NCI-H524 treated with DMSO at 0.1 percent for 48 hours (cell line): ENCODE results near the gene APBA3.

Experiments used
- DNase-seq: peaks from one replicate; lab custom pipeline; 2025; lab: John Stamatoyannopoulos, UW

APBA3 gene

DNA sequence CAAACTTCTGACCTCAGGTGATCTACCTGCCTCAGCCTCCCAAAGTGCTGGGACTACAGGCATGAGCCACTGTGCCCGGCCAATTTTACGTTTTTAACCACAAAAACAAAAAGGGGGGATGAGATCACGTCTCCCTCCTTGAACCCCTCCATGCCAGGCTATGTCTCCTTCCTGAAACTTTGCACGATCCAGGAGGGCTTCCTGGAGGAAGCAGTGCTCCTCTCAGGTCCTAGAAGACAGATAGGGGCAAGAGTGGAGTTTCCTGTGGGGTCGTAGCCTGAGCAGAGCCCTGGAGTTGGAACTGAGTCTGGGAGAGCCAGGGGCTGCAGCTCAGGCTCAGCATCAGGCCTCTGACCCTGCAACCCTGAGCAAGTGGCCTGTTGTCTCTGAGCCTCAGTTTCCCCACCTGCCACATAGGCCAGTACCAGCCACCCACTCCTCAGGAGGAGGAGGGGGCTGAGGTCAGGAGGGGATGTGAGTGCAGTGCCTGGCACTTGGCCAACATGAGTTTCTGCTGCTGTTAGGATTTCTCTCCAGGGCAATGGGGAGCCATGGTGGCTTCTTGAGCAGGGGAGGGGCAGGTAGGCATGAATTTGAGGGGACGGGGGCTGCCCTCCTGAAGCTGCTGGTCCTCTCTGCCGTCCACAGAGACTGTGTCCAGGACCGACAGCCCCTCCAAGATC, 16.0 kb downstream of the APBA3 start:
- no peak for DNase-seq

DNA sequence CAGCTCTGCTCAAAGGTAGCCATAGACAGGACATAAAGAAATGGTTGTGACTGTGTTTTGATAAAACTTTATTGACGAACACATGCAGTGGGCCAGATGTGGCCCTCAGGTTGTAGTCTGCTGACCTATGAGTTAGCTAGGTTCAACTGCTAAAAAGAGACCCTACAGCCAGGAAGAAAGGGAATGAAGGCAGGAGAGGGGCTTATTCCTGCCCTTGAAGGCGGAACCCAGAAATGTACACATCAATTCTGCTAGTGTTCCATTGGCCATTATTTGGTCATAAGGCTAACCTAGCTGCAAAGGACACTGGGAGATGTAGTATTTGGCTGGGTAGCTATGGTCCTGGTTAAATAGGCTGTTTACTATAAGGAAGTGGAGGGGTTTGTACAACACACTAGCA, 18.0 kb downstream of the APBA3 start:
- DNase-seq = no peak

DNA sequence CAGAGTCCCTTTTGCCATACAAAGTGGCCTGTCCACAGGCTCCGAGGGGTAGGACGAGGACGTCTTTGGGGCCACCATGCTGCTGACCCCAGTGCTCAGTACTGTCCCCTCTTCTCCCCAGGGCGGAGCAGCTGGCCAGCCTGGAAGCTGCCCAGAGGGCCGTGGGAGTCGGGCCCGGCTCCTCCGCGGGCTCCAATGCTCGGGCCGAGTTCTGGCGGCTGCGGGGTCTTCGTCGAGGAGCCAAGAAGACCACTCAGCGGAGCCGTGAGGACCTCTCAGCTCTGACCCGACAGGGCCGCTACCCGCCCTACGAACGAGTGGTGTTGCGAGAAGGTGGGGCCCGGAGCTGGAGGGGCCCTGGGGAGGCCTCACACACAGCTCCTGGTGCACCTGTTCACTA, 21.1 kb downstream of the APBA3 start:
- DNase-seq = no peak

DNA sequence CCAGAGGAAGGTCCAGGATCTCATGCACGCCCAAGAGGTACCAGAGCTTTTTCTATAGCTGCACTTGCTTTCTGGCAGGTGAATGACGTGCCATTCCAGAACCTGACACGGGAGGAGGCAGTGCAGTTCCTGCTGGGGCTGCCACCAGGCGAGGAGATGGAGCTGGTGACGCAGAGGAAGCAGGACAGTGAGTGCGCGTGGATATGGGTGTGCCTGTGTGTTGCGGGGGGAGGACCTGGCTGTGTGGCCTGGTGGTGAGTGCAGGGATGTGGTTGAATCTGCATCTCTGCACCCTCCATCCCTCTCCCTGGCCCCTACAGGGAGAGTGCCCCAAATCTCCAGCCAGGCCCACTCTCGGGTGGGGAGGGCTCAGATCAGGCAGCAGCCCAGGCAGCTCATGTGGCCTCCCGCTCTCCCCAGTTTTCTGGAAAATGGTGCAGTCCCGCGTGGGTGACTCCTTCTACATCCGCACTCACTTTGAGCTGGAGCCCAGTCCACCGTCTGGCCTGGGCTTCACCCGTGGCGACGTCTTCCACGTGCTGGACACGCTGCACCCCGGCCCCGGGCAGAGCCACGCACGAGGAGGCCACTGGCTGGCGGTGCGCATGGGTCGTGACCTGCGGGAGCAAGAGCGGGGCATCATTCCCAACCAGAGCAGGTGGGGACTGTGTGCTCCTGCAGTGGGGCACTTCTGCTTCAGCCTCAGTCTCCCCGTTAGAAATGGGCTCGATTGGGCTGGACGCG, 22.8 kb downstream of the APBA3 start:
- DNase-seq = no peak

DNA sequence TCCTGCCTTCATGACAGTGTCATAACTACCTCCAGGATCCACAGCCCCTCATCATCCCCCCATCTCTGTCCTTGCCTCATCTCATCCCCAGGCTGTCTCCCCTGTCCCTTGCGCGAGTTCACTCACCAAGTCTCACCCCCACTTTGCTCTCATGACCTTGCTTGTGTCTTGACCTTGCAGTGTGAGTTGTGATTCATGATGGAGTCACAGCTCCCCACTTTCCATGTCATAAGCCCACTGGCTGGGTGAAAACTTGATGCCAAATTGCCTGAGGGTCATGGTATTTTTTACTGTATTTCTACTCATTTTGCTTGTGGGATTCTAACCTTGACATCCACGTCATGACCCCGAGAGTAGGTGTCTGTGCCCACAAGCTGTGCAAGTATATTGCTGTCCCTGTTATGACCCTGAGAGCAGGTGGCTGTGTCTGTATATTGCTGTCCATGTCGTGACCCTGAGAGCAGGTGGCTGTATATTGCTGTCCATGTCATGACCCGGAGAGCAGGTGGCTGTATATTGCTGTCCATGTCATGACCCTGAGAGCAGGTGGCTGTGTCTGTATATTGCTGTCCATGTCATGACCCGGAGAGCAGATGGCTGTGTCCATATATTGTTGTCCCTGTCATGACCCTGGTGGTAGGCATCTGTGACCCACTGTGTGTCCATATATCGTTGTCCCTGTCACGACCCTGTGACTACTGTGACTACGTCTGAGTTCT, 23.8 kb downstream of the APBA3 start:
- DNase-seq = no peak

DNA sequence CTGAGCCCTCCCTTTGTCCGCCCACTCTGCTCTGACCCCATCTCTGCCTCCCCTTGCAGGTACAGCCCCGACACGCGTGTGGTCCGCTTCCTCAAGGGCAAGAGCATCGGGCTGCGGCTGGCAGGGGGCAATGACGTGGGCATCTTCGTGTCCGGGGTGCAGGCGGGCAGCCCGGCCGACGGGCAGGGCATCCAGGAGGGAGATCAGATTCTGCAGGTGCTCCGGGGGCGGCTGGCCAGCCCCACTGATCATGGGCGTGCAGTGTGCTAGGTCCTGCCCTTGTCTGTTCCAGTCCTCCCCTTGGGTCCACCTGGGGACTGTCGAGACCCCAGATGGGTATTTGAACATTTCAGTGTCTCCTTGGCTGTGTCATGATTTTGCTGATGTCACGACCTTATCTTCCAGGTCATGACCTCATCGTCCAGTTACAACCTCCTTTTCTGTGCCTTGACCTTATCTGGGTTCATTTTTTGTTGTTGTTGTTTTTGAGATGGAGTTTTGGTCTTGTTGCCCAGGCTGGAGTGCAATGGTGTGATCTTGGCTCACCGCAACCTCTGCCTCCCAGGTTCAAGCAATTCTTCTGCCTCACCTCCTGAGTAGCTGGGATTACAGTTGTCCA, 25.3 kb downstream of the APBA3 start:
- no peak for DNase-seq

DNA sequence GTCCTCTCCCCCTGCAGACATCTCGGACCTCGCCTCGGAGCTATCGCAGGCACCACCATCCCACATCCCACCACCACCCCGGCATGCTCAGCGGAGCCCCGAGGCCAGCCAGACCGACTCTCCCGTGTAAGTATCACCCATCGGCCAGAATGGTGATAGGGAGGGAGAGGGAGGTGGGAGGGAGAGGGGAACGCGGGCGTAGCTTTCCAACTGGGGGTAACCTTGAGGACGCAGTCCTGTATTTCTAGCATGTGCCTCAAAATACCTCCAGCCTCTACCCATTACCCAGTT, 27.2 kb downstream of the APBA3 start:
- no peak for DNase-seq

DNA sequence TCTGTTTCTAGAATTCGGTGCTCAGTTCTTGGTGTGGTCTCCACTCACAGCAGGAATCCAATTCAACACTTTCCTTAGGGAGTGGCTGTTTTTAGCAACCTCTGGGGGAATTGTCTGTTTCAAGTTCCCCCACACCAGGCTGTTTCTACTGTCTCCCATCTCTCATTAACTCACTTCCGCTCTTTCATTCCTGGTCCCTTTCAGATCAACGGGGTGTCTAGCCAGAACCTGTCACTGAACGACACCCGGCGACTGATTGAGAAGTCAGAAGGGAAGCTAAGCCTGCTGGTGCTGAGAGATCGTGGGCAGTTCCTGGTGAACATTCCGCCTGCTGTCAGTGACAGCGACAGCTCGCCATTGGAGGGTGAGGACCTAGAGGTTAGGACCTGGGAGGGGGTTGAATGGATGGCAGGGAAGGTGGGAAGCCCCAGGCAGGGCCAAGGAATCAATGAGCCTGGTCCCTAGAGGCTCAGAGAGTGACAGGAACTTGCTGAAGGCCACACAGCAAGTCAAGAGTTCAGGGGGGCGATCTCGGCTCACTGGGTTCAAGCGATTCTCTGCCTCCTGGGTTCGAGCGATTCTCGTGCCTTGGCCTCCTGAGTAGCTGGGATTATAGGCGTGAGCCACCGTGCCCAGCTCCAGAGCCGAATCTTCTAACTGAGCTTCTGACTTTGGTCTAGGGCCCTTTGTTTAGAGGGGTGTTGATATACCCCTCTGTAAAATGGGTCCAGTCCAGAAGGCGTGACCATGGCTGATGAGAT, 27.8 kb downstream of the APBA3 start:
- DNase-seq = no peak

DNA sequence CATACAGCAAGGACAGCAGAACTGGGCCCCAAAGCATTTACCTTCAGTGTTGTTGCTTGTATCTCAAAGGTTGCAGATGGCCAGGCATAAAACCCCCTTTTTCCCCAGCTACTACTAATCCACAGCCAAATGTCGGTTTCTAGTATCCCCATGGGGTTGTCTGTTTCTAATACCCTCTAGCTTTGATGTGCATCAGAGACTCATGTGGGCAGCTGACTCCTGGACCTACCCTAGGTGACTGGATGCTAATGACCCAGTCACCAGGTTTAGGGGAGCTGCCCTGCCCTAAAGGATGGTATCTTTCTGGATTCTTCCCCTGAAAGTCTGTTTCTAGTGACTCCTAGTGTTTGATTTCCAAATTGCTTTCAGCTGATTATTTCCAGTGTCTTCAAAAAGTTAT, 29.4 kb downstream of the APBA3 start:
- no peak for DNase-seq

DNA sequence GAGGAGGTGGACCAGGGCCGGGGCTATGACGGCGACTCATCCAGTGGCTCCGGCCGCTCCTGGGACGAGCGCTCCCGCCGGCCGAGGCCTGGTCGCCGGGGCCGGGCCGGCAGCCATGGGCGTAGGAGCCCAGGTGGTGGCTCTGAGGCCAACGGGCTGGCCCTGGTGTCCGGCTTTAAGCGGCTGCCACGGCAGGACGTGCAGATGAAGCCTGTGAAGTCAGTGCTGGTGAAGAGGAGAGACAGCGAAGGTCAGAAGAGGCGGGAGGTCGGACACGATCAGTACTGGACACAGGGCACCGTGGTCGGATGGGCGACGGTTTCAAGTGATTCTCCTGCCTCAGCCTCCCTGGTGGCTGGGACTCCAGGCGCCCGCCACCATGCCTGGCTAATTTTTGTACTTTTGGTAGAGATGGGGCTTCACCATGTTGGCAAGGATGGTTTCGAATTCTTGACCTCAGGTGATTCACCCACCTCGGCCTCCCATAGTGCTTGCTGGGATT, 31.0 kb downstream of the APBA3 start:
- no peak for DNase-seq

DNA sequence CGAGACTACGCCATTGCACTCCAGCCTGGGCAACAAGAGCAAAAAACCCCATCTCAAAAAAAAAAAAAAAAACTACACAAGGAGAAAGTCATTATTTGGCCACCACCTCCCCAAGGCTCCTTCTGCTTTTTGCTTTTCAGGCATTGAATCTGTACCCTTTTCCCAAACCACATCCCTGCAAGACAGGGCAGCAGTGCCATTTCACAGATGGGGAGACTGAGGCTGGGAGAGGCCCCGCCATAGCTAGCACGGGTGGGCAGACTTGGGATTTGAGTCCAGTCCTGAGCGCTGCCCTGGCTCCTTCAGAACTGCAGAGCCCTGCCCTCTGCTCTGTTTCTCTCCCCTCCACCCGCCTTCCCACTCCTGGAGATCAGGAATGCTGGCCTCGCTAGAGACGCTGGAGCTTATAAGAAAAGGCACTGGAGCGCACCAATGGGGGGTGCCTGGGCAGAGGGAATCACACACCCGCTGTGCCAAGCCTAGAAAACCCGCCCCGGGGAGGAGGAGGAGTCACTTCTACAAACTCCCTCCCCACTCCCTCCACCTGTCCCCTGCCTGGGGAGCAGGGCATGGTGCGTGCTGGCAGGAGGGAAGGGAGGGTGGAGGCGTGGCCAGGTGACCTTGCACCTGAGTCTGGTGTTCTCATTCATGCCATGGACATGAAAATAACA, 35.7 kb downstream of the APBA3 start:
- DNase-seq = peak; percentile 24

DNA sequence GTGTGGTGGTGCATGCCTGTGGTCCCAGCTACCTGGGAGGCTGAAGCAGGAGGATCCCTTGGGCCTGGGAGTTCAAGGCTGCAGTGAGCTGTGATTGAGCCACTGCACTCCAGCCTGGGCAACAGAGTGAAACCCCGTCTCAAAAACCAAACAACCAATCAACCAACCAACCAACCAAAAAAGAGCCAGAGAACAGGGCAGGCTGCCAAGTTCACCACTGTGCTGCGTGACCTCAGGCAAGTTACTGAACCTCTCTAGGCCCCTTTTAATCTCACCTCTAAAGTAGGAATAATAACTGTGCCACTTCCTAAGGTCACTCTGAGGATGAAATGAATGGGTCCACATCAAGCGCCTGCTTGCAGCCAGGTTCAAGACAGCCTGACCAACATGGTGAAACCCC, 36.4 kb downstream of the APBA3 start:
- no peak for DNase-seq

DNA sequence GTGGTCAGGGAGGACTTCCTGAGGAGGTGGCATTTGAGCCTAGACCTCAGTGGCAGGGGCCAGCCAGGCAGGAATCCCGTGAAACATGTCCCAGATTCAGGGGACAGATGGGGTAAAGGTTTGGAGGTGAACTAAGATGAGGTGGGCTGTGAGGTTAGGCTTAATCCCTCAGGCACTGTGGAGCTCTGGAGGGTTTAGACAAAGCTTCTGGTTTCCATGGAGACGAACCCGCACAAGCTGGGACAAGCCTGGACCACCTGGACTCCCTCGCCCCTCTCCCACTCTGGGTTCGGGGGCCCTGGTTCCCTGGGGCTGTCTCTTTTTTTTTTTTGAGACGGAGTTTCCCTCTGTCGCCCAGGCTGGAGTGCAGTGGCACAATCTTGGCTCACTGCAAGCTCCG, 37.6 kb downstream of the APBA3 start:
- DNase-seq = peak; percentile 87

DNA sequence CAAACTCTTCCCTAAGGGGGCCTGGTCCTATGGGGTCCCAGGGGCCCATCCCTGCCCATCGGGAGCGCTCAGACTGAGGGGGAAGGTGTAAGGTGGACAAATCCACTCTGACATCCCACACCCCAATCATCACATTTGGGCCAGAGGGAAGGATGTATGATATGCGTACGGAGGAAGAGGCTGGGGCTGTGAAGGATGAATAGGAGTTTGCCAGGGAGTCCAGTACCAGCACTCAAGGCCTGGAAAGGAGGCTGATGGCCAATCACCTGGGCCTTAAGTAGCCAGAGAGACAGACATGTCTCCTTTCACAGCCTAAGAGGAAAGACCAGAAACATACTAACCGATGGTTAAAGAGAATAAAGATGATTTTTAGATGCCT, 38.4 kb downstream of the APBA3 start:
- DNase-seq = no peak

DNA sequence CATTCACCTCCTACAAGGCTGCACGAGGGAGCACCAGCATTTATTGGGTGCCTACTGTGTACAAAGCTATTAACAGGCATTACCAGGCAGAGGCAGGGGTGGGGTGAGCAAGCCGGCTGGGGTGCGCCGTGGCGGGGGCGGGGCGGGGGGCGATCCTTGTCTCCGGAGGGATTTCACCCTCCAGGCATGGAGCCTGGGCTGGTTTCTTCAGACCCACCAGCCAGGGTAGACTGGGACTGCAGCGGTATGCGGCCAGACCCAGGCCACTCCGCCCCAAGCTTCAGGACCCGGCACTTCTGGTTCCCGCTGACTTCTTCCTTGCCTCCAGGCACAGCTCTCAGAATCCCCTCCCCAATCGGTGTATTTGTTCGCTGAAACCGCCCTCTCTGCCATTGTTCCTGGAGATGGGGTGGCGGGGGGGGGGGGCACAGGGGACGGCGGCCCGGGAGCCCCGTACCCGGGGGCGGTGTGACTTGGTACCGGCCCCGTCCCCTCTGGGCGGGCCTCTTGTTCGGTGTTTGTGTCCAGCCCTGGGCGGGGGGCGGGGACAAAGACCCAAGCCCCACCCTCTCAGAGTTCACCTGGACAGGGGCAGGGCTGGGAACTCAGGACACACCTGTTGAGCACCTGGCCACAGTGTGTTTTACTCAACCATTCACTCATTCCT, 38.9 kb downstream of the APBA3 start:
- DNase-seq = no peak

DNA sequence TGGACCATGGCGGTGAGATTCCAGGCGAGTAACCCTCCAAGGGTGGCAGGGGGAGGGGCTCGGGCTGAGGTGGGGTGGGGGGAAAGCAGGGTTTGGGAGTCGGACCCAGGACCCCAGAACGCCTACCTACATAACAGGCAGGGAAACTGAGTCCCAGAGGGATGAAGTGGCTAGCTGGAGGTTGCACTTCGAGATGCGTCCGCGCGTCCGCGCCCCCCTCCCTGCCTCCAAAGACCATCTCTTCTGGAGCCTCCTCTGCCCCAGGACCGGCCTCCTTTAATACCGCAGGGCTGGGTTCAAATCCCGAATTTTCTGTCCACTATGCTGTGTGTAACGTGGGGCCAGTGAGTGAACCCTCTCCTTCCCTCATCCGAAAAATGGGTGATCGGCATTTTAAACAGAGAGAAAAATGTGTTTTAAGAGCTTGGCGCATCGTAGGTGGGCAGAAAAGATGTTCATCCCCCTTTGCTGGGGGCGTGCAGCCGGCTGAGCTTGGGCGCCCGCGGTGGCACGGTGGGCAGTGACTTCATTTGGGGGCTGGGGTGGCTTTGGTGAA, 39.5 kb downstream of the APBA3 start:
- DNase-seq = no peak

DNA sequence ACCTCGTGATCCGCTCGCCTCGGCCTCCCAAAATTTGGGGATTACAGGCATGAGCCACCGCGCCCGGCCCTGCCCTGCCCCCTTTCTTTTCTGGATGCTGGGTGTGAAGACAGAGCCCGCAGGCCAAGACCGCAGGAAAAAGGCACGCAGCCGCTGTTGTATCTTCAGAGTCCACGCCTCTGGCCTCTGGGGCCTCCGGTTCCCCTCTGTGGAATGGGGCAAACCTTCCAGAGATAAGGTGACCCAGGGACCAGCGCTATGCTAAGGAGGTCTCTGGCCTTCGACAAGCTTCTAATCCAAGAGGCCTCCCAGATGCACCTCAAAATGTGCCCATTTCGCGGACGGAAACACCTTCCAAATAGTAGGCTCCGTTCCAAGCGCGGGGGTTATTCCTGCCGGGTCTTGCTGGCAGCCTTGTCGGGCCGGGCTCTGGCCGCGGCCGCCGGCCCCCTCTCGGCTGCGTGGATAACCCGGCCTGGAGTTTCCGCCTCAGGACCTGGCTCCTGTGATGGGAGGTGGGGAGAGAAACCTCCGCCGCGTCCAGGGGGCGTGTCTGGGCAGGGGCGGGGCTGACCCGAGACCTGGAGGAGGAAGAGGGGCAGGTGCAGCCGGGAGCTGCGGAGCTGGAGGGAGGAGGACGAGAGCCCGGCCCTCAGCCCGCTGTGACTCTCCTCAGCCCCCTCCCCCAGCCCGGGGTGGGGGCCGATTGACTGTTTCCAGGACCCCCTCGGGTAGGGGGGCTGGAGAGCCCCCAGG, 40.2 kb downstream of the APBA3 start:
- DNase-seq = no peak

DNA sequence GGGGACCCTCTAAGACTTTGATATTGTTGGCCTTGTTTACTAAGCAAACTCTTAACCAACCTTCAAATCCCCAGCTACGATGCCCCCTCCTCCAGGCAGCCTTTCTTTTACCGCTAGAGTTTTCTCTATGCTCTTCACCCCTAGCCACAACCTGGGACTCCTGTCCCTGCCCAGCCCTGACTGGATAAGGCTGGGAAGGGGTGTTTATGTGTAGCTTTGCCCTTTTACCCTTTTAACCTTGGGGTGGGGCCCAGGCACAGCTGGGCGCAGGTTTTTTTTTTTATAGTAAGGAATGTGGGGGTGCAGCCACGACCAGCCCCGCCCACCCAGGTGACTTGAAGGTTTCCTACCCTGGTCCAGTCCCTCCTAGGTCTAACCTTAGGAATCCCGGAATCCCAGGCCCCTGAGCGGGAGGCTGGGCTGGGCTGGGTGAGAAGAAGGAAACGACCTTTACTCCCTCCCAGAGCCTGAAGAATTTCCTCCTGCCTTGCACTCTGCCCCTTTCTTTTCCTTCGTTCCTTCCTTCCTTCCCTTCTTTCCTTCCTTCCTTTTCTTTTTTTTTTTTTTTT, 41.1 kb downstream of the APBA3 start:
- no peak for DNase-seq

DNA sequence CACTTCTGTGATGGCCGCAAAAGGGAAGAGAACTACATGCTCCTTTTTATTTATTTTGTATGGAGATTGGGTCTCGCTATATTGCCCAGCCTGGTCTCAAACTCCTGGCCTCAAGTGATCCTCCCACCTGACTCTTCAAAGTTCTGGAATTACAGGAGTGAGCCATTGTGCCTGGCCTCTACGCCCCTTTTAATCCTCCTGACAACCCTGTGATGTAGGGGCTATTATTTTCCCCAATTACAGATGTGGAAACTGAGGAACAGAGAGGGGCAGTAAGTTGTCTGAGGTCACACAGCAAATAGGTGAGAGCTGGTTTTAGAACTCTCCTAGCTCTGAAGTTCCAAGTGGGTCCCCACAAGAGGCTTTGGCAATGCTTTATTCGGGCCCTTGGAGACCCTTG, 41.6 kb downstream of the APBA3 start:
- no peak for DNase-seq
